Astrocyte (in vitro differentiated cells and primary cell): ENCODE results near the gene TMEM198. TPM values are rescaled to one million over a fixed set of nuclear protein-coding genes. Genes with fewer than 3 reads are reported as not detected.

Experiments used
- DNase-seq: peaks from one replicate; pipeline ENCODE4 v3.0.0-alpha.2; 2010; ENCODE audit warnings: low read depth
- FAIRE-seq: peaks from 2 replicates; lab custom pipeline; 2011; peaks lifted over from hg19 to GRCh38; lab: Jason Lieb, UNC
- H2AFZ ChIP-seq: 2 replicates; pipeline ENCODE4 v1.6.0; 2012; ENCODE audit warnings: low read depth, low read length, inconsistent platforms
- H3K27ac ChIP-seq: 2 replicates; pipeline ENCODE4 v1.5.1; 2011; ENCODE audit warnings: low read depth, low read length, inconsistent platforms
- H3K27me3 ChIP-seq: 2 replicates; pipeline ENCODE4 v1.6.0; 2011; ENCODE audit warnings: low read length, inconsistent platforms; ENCODE audit not compliant: insufficient read depth
- H3K36me3 ChIP-seq: 2 replicates; pipeline ENCODE4 v1.5.1; 2011; ENCODE audit warnings: low read length, inconsistent platforms; ENCODE audit not compliant: insufficient read depth
- H3K4me1 ChIP-seq: 2 replicates; pipeline ENCODE4 v1.5.1; 2011; ENCODE audit warnings: low read length, inconsistent platforms; ENCODE audit not compliant: insufficient read depth
- H3K4me2 ChIP-seq: 2 replicates; pipeline ENCODE4 v1.6.0; 2012; ENCODE audit warnings: low read length, inconsistent platforms
- H3K4me3 ChIP-seq: 2 replicates; pipeline ENCODE4 v1.5.1; 2011; ENCODE audit warnings: low read depth, mild to moderate bottlenecking, low read length, inconsistent platforms; ENCODE audit not compliant: insufficient read depth
- H3K79me2 ChIP-seq: 2 replicates; pipeline ENCODE4 v1.6.0; 2012; ENCODE audit warnings: mild to moderate bottlenecking, low read length, inconsistent platforms; ENCODE audit not compliant: insufficient read depth
- H3K9ac ChIP-seq: 2 replicates; pipeline ENCODE4 v1.6.0; 2012; ENCODE audit warnings: mild to moderate bottlenecking, low read length, inconsistent platforms
- H3K9me3 ChIP-seq: 2 replicates; pipeline ENCODE4 v1.5.1; 2012; ENCODE audit warnings: low read depth, mild to moderate bottlenecking, low read length, inconsistent platforms; ENCODE audit not compliant: insufficient read depth
- H4K20me1 ChIP-seq: 2 replicates; pipeline ENCODE4 v1.6.0; 2012; ENCODE audit warnings: low read length, inconsistent platforms; ENCODE audit not compliant: insufficient read depth
- H3K27ac Mint-ChIP-seq: one replicate; pipeline ENCODE4 v1.8.0; 2021; ENCODE audit warnings: mild to moderate bottlenecking, mixed read lengths; ENCODE audit not compliant: unreplicated experiment
- H3K27me3 Mint-ChIP-seq: one replicate; pipeline ENCODE4 v1.8.0; 2021; ENCODE audit warnings: low read depth, mixed read lengths; ENCODE audit not compliant: unreplicated experiment
- H3K36me3 Mint-ChIP-seq: one replicate; pipeline ENCODE4 v1.8.0; 2021; ENCODE audit warnings: low read depth, mixed read lengths; ENCODE audit not compliant: unreplicated experiment
- H3K4me1 Mint-ChIP-seq: one replicate; pipeline ENCODE4 v1.8.0; 2021; ENCODE audit warnings: low read depth, mixed read lengths; ENCODE audit not compliant: unreplicated experiment
- H3K4me3 Mint-ChIP-seq: one replicate; pipeline ENCODE4 v1.8.0; 2021; ENCODE audit warnings: mild to moderate bottlenecking, moderate library complexity, mixed read lengths; ENCODE audit not compliant: unreplicated experiment
- H3K9me3 Mint-ChIP-seq: one replicate; pipeline ENCODE4 v1.8.0; 2021; ENCODE audit warnings: mild to moderate bottlenecking, mixed read lengths; ENCODE audit not compliant: unreplicated experiment
- CTCF ChIP-seq: IDR thresholded peaks from 2 replicates; pipeline ENCODE4 v1.5.1; 2011; ENCODE audit warnings: low read depth, mild to moderate bottlenecking, inconsistent platforms, low read length, moderate library complexity; ENCODE audit not compliant: insufficient read depth
- EZH2 ChIP-seq: IDR thresholded peaks from 2 replicates; pipeline ENCODE4 v1.6.1; 2012; ENCODE audit warnings: mild to moderate bottlenecking, low read length, inconsistent platforms; ENCODE audit not compliant: insufficient read depth
- total RNA-seq: library from RNA; stranded (reverse); gene quantifications from 2 replicates; pipeline ENCODE4 v1.2.1, GENCODE V29; 2021

The TMEM198 gene
- total RNA-seq, 1 donor from 2014 or later, result 3.8 TPM

- Histone ChIP-seq H3K27me3 (peaks cover 15% of the 10 kb centered on the region), H2AFZ (peak within 1 kb of the TSS; percentile 93), H4K20me1 (no peaks in the 10 kb centered on the region), H3K27ac (peak within 1 kb of the TSS; percentile 90), H3K4me1 (peaks cover 39% of the 10 kb centered on the region), H3K79me2 (peaks cover 18% of the 10 kb centered on the region), H3K9me3 (no peaks in the 10 kb centered on the region), H3K4me2 (peak within 1 kb of the TSS; percentile 98), H3K4me3 (peak within 1 kb of the TSS; percentile 92), H3K36me3 (peaks cover 2% of the 10 kb centered on the region), H3K9ac (peak within 1 kb of the TSS; percentile 100)
- H3K4me1 Mint-ChIP-seq, result peaks cover 23% of the 10 kb centered on the region
- FAIRE-seq, result peak; percentile 75
- peaks cover 26% of the 10 kb centered on the region for H3K27me3 Mint-ChIP-seq
- TF ChIP-seq EZH2 (no peak), CTCF (no peak)
- H3K4me3 Mint-ChIP-seq, result peak within 1 kb of the TSS; percentile 98
- DNase-seq, result peak; percentile 98
- H3K9me3 Mint-ChIP-seq, result peaks cover 4% of the 10 kb centered on the region
- H3K27ac Mint-ChIP-seq, result peak within 1 kb of the TSS; percentile 96
- H3K36me3 Mint-ChIP-seq, result peaks cover 10% of the 10 kb centered on the region
These were observed 45.4 kb upstream of the TMEM198 start, which contains the start of gene GMPPA for GRCh38 chr2:219498280-219499057. Gene GMPPA, plus strand, starts transcription at chr2:219498891. Its CDS starts 1,085 bp downstream, at chr2:219499976.

GRCh38 chr2:219499058-219499307 is 44.8 kb upstream of the TMEM198 start:
- H3K4me2 ChIP-seq, result peak overlapping the region; percentile 98
- peaks cover 14% of the 10 kb centered on the region for H3K36me3 Mint-ChIP-seq
- H3K9me3 Mint-ChIP-seq, result peaks cover 4% of the 10 kb centered on the region
- peaks cover 15% of the 10 kb centered on the region for H3K27me3 ChIP-seq
- peak overlapping the region; percentile 90 for H3K27ac ChIP-seq
- H3K4me1 Mint-ChIP-seq, result peaks cover 23% of the 10 kb centered on the region
- no peaks in the 10 kb centered on the region for H3K9me3 ChIP-seq
- DNase-seq, result no peak
- peaks cover 22% of the 10 kb centered on the region for H3K27me3 Mint-ChIP-seq
- no peak for FAIRE-seq
- H3K4me3 Mint-ChIP-seq, result peak overlapping the region; percentile 98
- peak overlapping the region; percentile 96 for H3K27ac Mint-ChIP-seq
- TF ChIP-seq EZH2, result no peak
- no peak for TF ChIP-seq CTCF
- peak overlapping the region; percentile 100 for H3K9ac ChIP-seq
- H4K20me1 ChIP-seq, result no peaks in the 10 kb centered on the region
- H3K36me3 ChIP-seq, result peaks cover 6% of the 10 kb centered on the region
- peaks cover 18% of the 10 kb centered on the region for H3K79me2 ChIP-seq
- peak overlapping the region; percentile 57 for H2AFZ ChIP-seq
- peak overlapping the region; percentile 92 for H3K4me3 ChIP-seq
- peaks cover 39% of the 10 kb centered on the region for H3K4me1 ChIP-seq

- Histone ChIP-seq H3K9me3 (no peaks in the 10 kb centered on the region), H2AFZ (no peak overlapping the region), H3K9ac (peak overlapping the region; percentile 100), H3K4me3 (peak overlapping the region; percentile 92), H3K4me1 (peaks cover 39% of the 10 kb centered on the region), H3K27ac (peak overlapping the region; percentile 90), H3K79me2 (peaks cover 18% of the 10 kb centered on the region), H3K27me3 (peaks cover 15% of the 10 kb centered on the region), H3K36me3 (peaks cover 7% of the 10 kb centered on the region), H3K4me2 (peak overlapping the region; percentile 98), H4K20me1 (no peaks in the 10 kb centered on the region)
- Mint-ChIP-seq H3K4me1 (peaks cover 23% of the 10 kb centered on the region), H3K36me3 (peaks cover 14% of the 10 kb centered on the region), H3K27ac (peak overlapping the region; percentile 96), H3K27me3 (peaks cover 17% of the 10 kb centered on the region), H3K4me3 (peak overlapping the region; percentile 98), H3K9me3 (peaks cover 4% of the 10 kb centered on the region)
- DNase-seq (no peak), FAIRE-seq (no peak)
- TF ChIP-seq CTCF (no peak), EZH2 (no peak)
These were observed 44.3 kb upstream of the TMEM198 start for GRCh38 chr2:219499555-219499954.
